Measurements from ENCODE around the gene TSPAN12.
"Not testable (repeated sequence)": the region's sequence is repeated elsewhere in the genome, so short reads cannot be mapped to it uniquely, and the experiment has no call there.

Gene TSPAN12

GRCh38 chr7:120805636-120806388 lies 52.1 kb downstream of the TSPAN12 start:
- no peaks in the 10 kb centered on the region for H3K4me1 Mint-ChIP-seq (ENCODE audit: low read depth)
- no peak overlapping the region for H3K27ac Mint-ChIP-seq
- H3K27me3 Mint-ChIP-seq = peaks cover 6% of the 10 kb centered on the region
- H3K4me3 Mint-ChIP-seq = no peak overlapping the region
- no peaks in the 10 kb centered on the region for H3K36me3 Mint-ChIP-seq
- H3K9me3 Mint-ChIP-seq (ENCODE audit: low read depth) = no peaks in the 10 kb centered on the region

DNA sequence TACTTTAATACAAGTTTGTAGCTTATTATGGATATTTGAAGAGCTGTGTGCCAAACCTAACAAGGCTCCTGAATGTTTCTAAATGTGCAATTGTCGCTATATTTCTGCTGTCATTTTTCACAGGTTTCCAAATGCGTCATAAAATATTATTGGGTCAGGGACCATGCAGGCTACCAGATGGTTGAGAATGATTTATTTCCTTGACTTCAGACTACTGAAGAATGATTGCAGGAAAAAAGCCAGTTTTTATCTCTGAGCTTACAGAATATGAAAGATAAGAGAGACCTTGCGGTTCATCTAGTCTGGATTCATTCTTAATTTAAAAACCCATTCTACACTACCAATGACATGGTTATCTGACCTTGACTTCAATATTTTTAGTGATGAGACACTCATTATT lies 55.2 kb downstream of the TSPAN12 start:
- no peak overlapping the region for H3K4me3 Mint-ChIP-seq
- no peaks in the 10 kb centered on the region for H3K9me3 Mint-ChIP-seq (ENCODE audit: low read depth)
- no peak overlapping the region for H3K27ac Mint-ChIP-seq
- H3K4me1 Mint-ChIP-seq (ENCODE audit: low read depth) = no peaks in the 10 kb centered on the region
- no peaks in the 10 kb centered on the region for H3K36me3 Mint-ChIP-seq
- peaks cover 4% of the 10 kb centered on the region for H3K27me3 Mint-ChIP-seq

GRCh38 chr7:120799813-120800475 lies 58.0 kb downstream of the TSPAN12 start:
- no peak overlapping the region for H3K4me3 Mint-ChIP-seq
- H3K4me1 Mint-ChIP-seq (ENCODE audit: low read depth) = no peaks in the 10 kb centered on the region
- no peaks in the 10 kb centered on the region for H3K9me3 Mint-ChIP-seq (ENCODE audit: low read depth)
- no peaks in the 10 kb centered on the region for H3K36me3 Mint-ChIP-seq
- H3K27me3 Mint-ChIP-seq = peaks cover 4% of the 10 kb centered on the region
- H3K27ac Mint-ChIP-seq = no peak overlapping the region

DNA sequence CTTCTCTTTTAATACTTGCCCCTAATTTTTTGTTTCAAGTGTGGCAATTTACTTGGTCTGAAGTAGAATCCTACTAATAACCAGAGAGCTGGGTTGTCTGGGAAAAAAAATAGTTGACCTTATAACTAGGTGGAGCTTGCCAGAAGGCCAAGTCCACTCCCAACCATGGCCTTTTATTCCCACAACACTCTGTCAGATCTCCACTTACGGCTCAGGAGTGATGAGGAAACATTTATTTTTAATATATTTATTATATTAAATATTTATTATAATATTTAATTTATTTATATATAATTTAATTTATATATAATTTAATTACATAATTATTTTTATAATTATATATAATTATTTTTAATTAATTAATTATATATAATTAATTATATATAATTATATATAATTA lies 58.8 kb downstream of the TSPAN12 start:
- no peaks in the 10 kb centered on the region for H3K9me3 Mint-ChIP-seq (ENCODE audit: low read depth)
- no peak overlapping the region for H3K27ac Mint-ChIP-seq
- no peaks in the 10 kb centered on the region for H3K4me1 Mint-ChIP-seq (ENCODE audit: low read depth)
- no peak overlapping the region for H3K4me3 Mint-ChIP-seq
- H3K36me3 Mint-ChIP-seq = no peaks in the 10 kb centered on the region
- H3K27me3 Mint-ChIP-seq = peaks cover 4% of the 10 kb centered on the region

- no peaks in the 10 kb centered on the region for H3K9me3 Mint-ChIP-seq (ENCODE audit: low read depth)
- H3K27me3 Mint-ChIP-seq = peaks cover 2% of the 10 kb centered on the region
- no peak overlapping the region for H3K4me3 Mint-ChIP-seq
- no peak overlapping the region for H3K27ac Mint-ChIP-seq
- no peaks in the 10 kb centered on the region for H3K4me1 Mint-ChIP-seq (ENCODE audit: low read depth)
- H3K36me3 Mint-ChIP-seq = no peaks in the 10 kb centered on the region
These were observed 60.8 kb downstream of the TSPAN12 start for GRCh38 chr7:120797026-120797645.

- Mint-ChIP-seq H3K4me1 (ENCODE audit: low read depth) (no peaks in the 10 kb centered on the region), H3K9me3 (ENCODE audit: low read depth) (no peaks in the 10 kb centered on the region), H3K27me3 (no peaks in the 10 kb centered on the region), H3K4me3 (no peak overlapping the region), H3K36me3 (no peaks in the 10 kb centered on the region), H3K27ac (no peak overlapping the region)
These were observed 63.7 kb downstream of the TSPAN12 start for GRCh38 chr7:120794106-120794729.

- Mint-ChIP-seq H3K4me1 (ENCODE audit: low read depth) (no peaks in the 10 kb centered on the region), H3K27ac (no peak overlapping the region), H3K4me3 (no peak overlapping the region), H3K9me3 (ENCODE audit: low read depth) (no peaks in the 10 kb centered on the region), H3K36me3 (no peaks in the 10 kb centered on the region), H3K27me3 (peaks cover 1% of the 10 kb centered on the region)
These were observed 64.6 kb downstream of the TSPAN12 start for GRCh38 chr7:120793213-120793936.

GRCh38 chr7:120792861-120793130 lies 65.1 kb downstream of the TSPAN12 start:
- peaks cover 1% of the 10 kb centered on the region for H3K27me3 Mint-ChIP-seq

GRCh38 chr7:120792091-120792860 lies 65.7 kb downstream of the TSPAN12 start:
- no peak overlapping the region for H3K27ac Mint-ChIP-seq
- H3K4me3 Mint-ChIP-seq = no peak overlapping the region
- H3K36me3 Mint-ChIP-seq = no peaks in the 10 kb centered on the region
- no peaks in the 10 kb centered on the region for H3K9me3 Mint-ChIP-seq (ENCODE audit: low read depth)
- H3K27me3 Mint-ChIP-seq = peaks cover 1% of the 10 kb centered on the region
- H3K4me1 Mint-ChIP-seq (ENCODE audit: low read depth) = no peaks in the 10 kb centered on the region

More at GRCh38 chr7:120792861-120793130, 65.1 kb downstream of the TSPAN12 start:
- H3K36me3 Mint-ChIP-seq = no peaks in the 10 kb centered on the region
- no peak overlapping the region for H3K4me3 Mint-ChIP-seq
- no peaks in the 10 kb centered on the region for H3K4me1 Mint-ChIP-seq (ENCODE audit: low read depth)
- no peak overlapping the region for H3K27ac Mint-ChIP-seq
- no peaks in the 10 kb centered on the region for H3K9me3 Mint-ChIP-seq (ENCODE audit: low read depth)

GRCh38 chr7:120785095-120785494 lies 72.8 kb downstream of the TSPAN12 start:
- Mint-ChIP-seq H3K4me1 (ENCODE audit: low read depth) (no peaks in the 10 kb centered on the region), H3K36me3 (no peaks in the 10 kb centered on the region), H3K9me3 (ENCODE audit: low read depth) (no peaks in the 10 kb centered on the region), H3K27ac (no peak overlapping the region), H3K27me3 (peaks cover 4% of the 10 kb centered on the region), H3K4me3 (no peak overlapping the region)

GRCh38 chr7:120783721-120784120 lies 74.2 kb downstream of the TSPAN12 start:
- H3K27ac Mint-ChIP-seq = no peak overlapping the region
- peaks cover 4% of the 10 kb centered on the region for H3K27me3 Mint-ChIP-seq
- H3K9me3 Mint-ChIP-seq (ENCODE audit: low read depth) = no peaks in the 10 kb centered on the region
- H3K4me3 Mint-ChIP-seq = no peak overlapping the region
- no peaks in the 10 kb centered on the region for H3K36me3 Mint-ChIP-seq
- H3K4me1 Mint-ChIP-seq (ENCODE audit: low read depth) = no peaks in the 10 kb centered on the region

- H3K9me3 Mint-ChIP-seq (ENCODE audit: low read depth) = no peaks in the 10 kb centered on the region
- no peak overlapping the region for H3K27ac Mint-ChIP-seq
- H3K4me3 Mint-ChIP-seq = no peak overlapping the region
- no peaks in the 10 kb centered on the region for H3K36me3 Mint-ChIP-seq
- no peaks in the 10 kb centered on the region for H3K4me1 Mint-ChIP-seq (ENCODE audit: low read depth)
- peaks cover 3% of the 10 kb centered on the region for H3K27me3 Mint-ChIP-seq
These were observed 74.7 kb downstream of the TSPAN12 start for GRCh38 chr7:120783273-120783672.

- not testable (repeated sequence) for H3K27ac Mint-ChIP-seq; H3K4me1 Mint-ChIP-seq (ENCODE audit: low read depth); H3K4me3 Mint-ChIP-seq; H3K36me3 Mint-ChIP-seq; H3K27me3 Mint-ChIP-seq; H3K9me3 Mint-ChIP-seq (ENCODE audit: low read depth)
These were observed 76.0 kb downstream of the TSPAN12 start for GRCh38 chr7:120781924-120782323.

GRCh38 chr7:120780938-120781337 lies 77.0 kb downstream of the TSPAN12 start:
- Mint-ChIP-seq H3K27ac (no peak overlapping the region), H3K4me1 (ENCODE audit: low read depth) (no peaks in the 10 kb centered on the region), H3K36me3 (no peaks in the 10 kb centered on the region), H3K9me3 (ENCODE audit: low read depth) (no peaks in the 10 kb centered on the region), H3K4me3 (no peak overlapping the region), H3K27me3 (no peaks in the 10 kb centered on the region)

All from activated naive CD8-positive, alpha-beta T cell (primary cell).